Stimulated activated CD4-positive, alpha-beta T cell treated with anti-CD3 and anti-CD28 coated beads, TNF-alpha, amount 100 ng/mL, for 48 hours (primary cell): ENCODE results near the gene GPR153.
"Not testable (repeated sequence)": the region's sequence is repeated elsewhere in the genome, so short reads cannot be mapped to it uniquely, and the experiment has no call there.

ENCODE experiments used
- DNase-seq, 3 donors: peaks; one replicate each; pipeline ENCODE4 v3.0.0-alpha.2; 2020; ENCODE audit warnings: low read depth in 3 of 3

Gene GPR153

DNA sequence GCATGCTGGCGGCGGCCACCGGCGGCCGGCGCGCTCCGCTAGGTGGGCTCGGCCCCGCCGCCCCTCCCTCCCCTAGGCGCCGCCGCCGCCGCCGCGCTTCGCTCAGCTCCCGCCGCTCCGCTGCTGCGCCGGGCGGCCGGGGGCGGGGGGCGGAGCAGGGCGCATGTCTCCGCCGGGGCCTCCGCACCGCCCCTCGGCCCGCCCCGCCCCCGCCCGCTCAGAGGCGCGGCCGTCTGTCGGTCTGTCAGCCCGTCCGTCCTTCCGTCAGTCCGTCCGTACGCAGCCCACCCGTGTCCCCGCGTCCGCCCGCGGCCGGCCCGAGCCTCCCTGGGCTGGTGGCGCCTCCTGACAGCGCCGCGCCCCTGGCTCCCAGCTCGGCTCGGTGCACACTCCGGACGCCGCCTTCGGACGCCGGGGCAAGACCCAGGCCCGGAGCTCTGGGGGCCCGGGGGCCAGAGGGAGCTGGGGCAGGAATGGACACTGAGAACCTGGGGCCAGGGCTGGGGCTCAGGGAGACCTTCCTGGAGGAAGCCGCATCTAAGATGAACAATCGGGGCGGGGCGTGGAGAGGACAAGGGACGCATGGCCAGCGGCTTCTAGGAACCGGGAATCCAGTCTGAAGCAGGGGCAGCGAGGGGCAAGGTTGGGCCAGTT lies at the start of gene GPR153:
Gene GPR153, minus strand, starts transcription at position 138 of the 654 bp plus-strand sequence. CDS start 6,193 bp downstream, outside the sequence.
- DNase-seq, result no peak

DNA sequence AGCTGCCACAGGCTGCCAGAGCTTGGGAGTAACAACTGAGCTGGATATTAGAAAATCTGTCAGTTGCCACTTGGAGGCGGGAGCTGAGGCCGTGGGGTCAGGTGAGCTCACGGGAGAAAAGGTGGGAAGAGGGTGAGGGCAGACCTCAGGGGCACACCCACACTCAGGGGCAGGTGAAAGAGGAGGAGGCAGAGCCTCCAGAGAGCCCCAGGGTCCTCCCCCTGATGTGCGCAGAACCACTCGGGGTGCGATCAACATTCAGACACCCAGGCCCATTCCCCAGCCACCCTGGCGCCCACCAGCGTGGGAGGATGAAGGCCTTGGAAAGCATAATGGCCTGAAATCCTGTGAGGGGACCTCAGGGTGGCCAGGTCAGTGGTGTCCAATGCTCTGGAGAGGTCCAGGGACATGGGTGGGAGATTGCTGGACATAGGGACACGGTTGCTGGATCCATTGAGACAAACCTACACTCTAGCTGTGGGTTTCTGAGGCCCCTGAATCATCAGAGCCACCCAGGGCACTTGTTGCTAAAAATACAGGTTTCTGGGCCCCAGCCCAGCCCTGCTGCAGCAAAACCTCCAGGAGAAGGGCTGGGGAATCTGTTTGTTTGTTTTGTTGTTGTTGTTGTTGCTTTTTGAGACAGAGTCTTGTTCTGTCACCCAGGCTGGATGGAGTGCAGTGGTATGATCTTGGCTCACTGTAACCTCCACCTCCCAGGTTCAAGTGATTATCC lies 49.4 kb upstream of the GPR153 start:
- DNase-seq, result no peak

GRCh38 chr1:6309564-6309963 lies 48.7 kb upstream of the GPR153 start:
- no peak for DNase-seq

GRCh38 chr1:6308449-6308848 lies 47.6 kb upstream of the GPR153 start:
- DNase-seq, result no peak

GRCh38 chr1:6307682-6308081 lies 46.8 kb upstream of the GPR153 start:
- DNase-seq, result not testable (repeated sequence)

DNA sequence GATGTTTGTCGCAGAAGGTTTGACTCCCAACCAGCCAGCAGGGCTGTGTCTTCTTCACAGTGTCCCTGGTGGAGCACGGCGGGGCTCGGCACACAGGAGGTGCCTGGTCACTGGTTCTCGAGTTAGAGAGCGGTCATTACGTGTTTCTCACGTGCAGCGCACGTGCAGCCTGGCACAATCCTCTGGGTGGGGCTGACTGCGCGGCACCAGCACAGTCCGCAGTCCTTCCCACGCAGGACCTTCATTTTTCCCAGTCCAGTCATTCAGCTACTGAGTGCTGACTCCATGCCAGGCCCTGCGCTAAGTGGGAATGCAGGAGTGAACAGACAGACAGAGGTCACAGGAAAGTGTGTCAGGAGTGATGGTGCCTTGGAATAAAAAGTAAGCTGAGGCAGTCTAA lies 46.2 kb upstream of the GPR153 start:
- no peak for DNase-seq

- DNase-seq, result no peak
These were observed 42.6 kb upstream of the GPR153 start for GRCh38 chr1:6303397-6304012.

DNA sequence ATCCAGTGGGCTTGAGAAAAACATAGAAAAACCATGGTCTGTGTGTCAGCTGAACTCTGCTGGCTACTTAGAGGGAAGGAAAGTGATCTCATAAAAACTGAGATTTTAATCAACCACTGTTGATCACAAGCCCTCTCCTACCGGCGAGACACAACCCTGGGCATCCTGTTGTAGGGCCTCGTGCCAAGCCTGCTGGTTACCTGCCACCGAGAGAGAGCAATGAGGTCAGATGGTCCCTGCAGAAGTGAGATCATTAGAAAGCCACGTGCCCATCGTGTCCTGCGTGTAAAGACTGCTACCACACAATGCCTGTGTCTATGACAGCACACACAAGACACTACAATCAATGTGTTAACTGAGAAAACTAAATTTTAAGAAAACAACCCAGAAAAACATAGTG lies 41.7 kb upstream of the GPR153 start:
- no peak for DNase-seq

GRCh38 chr1:6301526-6301925 lies 40.6 kb upstream of the GPR153 start:
- no peak for DNase-seq

GRCh38 chr1:6300342-6301048 lies 39.6 kb upstream of the GPR153 start:
- no peak for DNase-seq

DNA sequence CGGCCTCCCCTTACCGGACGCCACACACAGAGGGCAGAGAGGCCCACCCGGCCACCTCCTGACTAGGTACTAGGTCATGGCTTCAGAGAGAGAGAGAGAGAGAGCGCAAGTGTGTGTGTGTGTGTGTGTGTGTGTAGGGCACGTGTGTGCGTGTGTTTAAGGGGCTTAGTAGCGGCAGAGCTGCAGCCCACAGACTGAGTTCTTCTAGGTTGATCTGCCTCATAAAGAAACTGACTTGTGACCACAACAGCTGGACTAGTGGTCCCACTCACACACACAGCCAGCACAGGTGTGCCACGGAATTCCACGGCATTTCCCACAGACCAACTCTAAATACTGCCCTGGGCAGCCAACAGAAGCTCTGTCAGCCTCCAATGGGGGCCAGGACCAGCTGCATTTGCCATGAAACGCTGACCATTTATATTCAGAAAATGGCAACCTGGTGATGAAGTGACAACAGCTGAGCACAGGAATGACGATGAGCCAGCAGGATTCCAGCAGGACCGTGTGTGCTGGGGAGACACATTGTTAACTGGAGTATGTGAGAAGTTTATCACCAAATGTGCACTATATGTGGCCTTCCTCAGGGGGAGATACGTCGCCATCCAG lies 38.8 kb upstream of the GPR153 start:
- DNase-seq, result no peak

GRCh38 chr1:6298940-6299465 lies 38.1 kb upstream of the GPR153 start:
- no peak for DNase-seq

DNA sequence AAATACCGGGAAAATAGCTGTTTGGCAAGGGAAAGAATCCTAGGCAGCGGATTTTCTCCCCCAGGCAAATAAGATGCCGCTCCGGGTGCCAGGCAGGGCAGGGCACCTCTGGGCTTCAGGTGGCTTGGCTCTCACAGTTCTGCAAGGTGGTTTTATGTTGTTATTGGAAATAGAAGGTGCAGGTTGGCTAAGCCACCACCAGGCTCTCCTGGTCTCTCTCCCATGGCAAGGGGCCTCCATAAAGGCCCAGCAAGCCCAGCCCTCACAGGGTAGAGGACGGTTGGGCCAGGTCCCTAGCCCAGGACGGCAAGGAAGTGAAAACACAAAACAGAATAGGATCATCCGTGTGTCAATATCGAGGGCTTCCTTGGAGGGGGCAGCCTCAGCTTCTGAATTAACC lies 37.6 kb upstream of the GPR153 start:
- DNase-seq, result no peak

- no peak for DNase-seq
These were observed 35.0 kb upstream of the GPR153 start for GRCh38 chr1:6295910-6296309.

DNA sequence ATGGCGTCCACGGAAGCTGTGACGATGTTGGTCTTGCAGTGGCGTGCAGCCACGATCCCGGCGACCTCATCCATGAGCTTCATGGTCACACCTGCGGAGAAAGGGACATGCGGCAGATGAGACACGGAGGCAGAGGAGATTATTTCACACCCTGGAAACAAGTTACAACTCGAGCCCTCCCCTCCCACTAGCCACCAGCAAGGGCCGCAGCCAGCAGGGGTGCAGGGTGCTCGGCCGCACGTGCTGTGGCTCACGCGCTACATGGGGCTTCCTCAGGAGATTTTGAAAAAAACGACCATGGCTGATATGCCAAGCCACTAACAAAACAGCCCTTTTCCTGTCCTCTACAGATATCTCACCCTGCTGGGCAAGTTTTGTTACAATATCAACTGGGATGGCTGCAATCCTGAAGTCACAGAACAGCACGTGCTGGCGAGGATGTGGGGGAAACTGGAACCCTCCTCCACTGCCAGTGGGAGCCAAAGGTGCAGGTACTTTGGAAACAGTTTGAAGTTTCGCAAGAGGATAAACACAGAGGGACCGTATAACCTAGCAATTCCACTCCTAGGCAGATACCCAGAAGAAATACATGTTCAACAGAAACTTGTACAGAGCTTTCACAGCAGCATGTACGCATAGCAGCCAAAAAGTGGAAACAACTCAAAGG lies 34.1 kb upstream of the GPR153 start:
- no peak for DNase-seq

GRCh38 chr1:6294080-6294889 lies 33.4 kb upstream of the GPR153 start:
- no peak for DNase-seq

DNA sequence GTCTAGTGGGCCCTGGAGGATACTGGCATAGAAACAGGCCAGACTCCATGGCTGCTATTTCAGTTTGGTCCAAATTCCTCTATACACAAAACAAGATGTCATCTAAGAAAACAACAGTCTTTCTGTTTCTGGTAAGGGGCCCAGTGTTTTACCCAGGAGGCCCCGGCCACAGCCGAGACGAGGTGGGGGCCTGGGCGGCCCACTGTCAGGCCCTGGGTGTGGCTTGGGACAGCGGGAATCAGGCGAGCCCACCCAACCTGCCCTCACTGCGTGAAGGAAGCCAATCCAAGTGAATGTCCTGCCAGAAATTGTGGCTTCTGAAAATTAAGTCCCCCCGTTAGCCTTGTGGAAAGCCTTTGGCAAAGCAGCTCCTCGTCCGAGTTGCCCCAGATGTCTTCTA lies 31.2 kb upstream of the GPR153 start:
- no peak for DNase-seq

GRCh38 chr1:6288665-6289064 lies 27.8 kb upstream of the GPR153 start:
- no peak for DNase-seq

DNA sequence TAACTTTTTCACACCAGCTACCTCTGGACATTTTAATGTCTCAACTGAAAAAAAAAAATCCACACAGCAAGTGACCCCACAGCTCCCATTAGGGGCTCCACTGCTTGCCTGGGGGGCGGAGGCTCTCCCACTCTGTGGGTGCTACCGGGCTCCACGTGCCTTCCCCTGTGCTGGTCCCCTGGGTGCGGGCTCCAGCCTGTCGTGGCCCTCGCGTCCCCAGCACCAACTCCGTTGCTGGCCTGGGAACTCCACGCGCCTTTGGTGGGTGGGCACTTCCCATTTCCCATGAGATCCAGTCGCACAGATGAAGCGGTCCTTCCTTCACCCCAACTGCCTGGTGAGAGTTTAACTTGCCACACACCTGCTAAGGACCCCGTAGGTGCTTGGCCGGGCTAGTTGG lies 27.1 kb upstream of the GPR153 start:
- no peak for DNase-seq

DNA sequence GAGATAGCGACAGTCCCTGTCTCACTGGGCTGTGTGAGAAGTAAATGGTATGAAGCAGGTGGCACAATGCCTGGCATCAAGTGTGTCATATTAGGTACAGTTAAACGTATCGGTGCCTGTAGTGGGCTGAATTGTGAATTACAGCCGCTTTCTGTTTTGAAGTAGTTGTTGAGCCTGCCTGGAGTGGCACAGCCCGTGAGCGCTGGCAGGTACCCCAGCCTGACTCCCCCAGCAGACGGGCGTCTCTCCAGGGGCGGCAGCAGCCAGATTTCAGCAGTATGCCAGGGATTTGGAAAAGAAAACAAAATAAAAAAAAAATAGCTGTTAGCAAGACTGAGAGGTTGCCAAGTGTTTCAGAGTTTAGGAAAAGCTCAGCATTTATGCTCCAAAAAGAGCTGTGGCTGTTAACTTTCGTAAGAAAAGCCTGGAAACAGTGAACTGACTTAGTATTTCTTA lies 26.6 kb upstream of the GPR153 start:
- DNase-seq, result no peak
